ENCODE data around the gene RNF183. TPM values are rescaled to one million over a fixed set of nuclear protein-coding genes. Genes with fewer than 3 reads are reported as not detected.

RNF183 gene
- total and polyA plus RNA-seq, 2 of the 4 experiments (the other 2 are of a cell fraction) = not detected

GRCh38 chr9:113290052-113290607, 13.0 kb downstream of the RNF183 start:
- no peak overlapping the region for H3K4me3 ChIP-seq (ENCODE audit: insufficient read depth, low read depth, low read length)
- peaks cover 3% of the 10 kb centered on the region; the same call in 1 of the 2 replicates for H3K4me1 ChIP-seq (ENCODE audit: control insufficient read depth, insufficient read depth, low read length)
- no peak overlapping the region for H2BK20ac ChIP-seq (ENCODE audit: low read depth, low read length)
- DNase-seq (peak; percentile 44), ATAC-seq (ENCODE audit: low read depth) (0 out of 2 replicates have a peak, but pooled peaks have one; percentile 37)
- dilution Hi-C loops (cut with HindIII; ENCODE audit: low sequenced_read_pairs, unreplicated experiment) (no loop called here), in situ Hi-C loops (cut with MboI; ENCODE audit: low sequenced_read_pairs) (no loop called here), intact Hi-C loops (cut with micrococcal nuclease) (no loop called here)
- POLR2A ChIA-PET (ENCODE audit: unreplicated experiment) = no interaction called here
- TF ChIP-seq MAZ (IDR thresholded peaks at IDR 0.05; ENCODE audit: borderline replicate concordance, low read depth, low read length) (no peak), USF2 (IDR thresholded peaks at IDR 0.05; ENCODE audit: low read depth, low read length) (no peak), NFE2L2 (IDR thresholded peaks at IDR 0.05; ENCODE audit: low read depth, low read length) (no peak), CHD1 (IDR thresholded peaks at IDR 0.05; ENCODE audit: low read depth, low read length) (no peak), BHLHE40 (IDR thresholded peaks at IDR 0.05; ENCODE audit: low read depth, low read length) (no peak), POLR2A (IDR thresholded peaks at IDR 0.05; ENCODE audit: low read depth, low read length) (no peak), CEBPB (IDR thresholded peaks at IDR 0.05; ENCODE audit: low read depth, low read length) (no peak), RFX5 (IDR thresholded peaks at IDR 0.05; ENCODE audit: low read depth, low read length) (no peak), FOS (IDR thresholded peaks at IDR 0.05; ENCODE audit: low read depth, low read length) (no peak), RAD21 (IDR thresholded peaks at IDR 0.05; ENCODE audit: low read length) (no peak), MXI1 (IDR thresholded peaks at IDR 0.05; ENCODE audit: borderline replicate concordance, low read depth, low read length) (no peak), MAFK (IDR thresholded peaks at IDR 0.05; ENCODE audit: low read depth, low read length) (no peak), ELK1 (IDR thresholded peaks at IDR 0.05; ENCODE audit: borderline replicate concordance, low read depth, low read length) (no peak), SMC3 (IDR thresholded peaks at IDR 0.05; ENCODE audit: low read depth, low read length) (no peak), RCOR1 (IDR thresholded peaks at IDR 0.05; ENCODE audit: insufficient replicate concordance, low read length) (no peak), CTCF (conservative IDR thresholded peaks at IDR 0.05; ENCODE audit: low read depth, low read length) (no peak)
- H4K8ac ChIP-seq (ENCODE audit: low read depth in 2 of 2, low read length in 2 of 2) = no peak overlapping the region
- peak overlapping the region; percentile 68 for H2AFZ ChIP-seq (replicated peaks; ENCODE audit: low read length, poor library complexity)
- peaks cover 6% of the 10 kb centered on the region; the same call in 1 of the 2 replicates for H4K20me1 ChIP-seq (ENCODE audit: insufficient read depth, low read length)
- no peaks in the 10 kb centered on the region for H3K9me3 ChIP-seq (ENCODE audit: control insufficient read depth, insufficient read depth, low read length)
- H3K23ac ChIP-seq (ENCODE audit: low read depth, low read length) = no peak overlapping the region
- H3K14ac ChIP-seq (replicated peaks; ENCODE audit: low read depth, low read length) = no peak overlapping the region
- H2BK120ac ChIP-seq (ENCODE audit: low read depth, low read length) = no peak overlapping the region
- H2BK5ac ChIP-seq (ENCODE audit: low read depth, low read length, poor library complexity, severe bottlenecking) = no peak overlapping the region
- peaks cover 49% of the 10 kb centered on the region for H3K36me3 ChIP-seq (ENCODE audit: control insufficient read depth, insufficient read depth, low read length)
- H3K27me3 ChIP-seq (ENCODE audit: control insufficient read depth, insufficient read depth, low read length) = no peaks in the 10 kb centered on the region
- no peak overlapping the region for H4K91ac ChIP-seq (ENCODE audit: insufficient read depth, low read depth, low read length)
- H3K4ac ChIP-seq (ENCODE audit: low read depth, low read length) = no peak overlapping the region
- H3K79me1 ChIP-seq (ENCODE audit: low read depth in 1 of 2, low read length in 2 of 2) = peaks cover 0 to 5% of the 10 kb centered on the region in 2 experiments; a peak in 2 of 4 replicates
- H3K27ac ChIP-seq (ENCODE audit: insufficient read depth, low read length) = no peak overlapping the region
- BruUV-seq (replicated peaks) = no TSS peak
- H3K9ac ChIP-seq (ENCODE audit: low read depth, low read length) = no peak overlapping the region
- WGBS, 2 experiments (ENCODE audit: extremely low coverage in 2 of 2, insufficient read length in 1 of 2) = 100% methylated on average over 1 of the region's 6 CpGs; no CpG with 5 or more reads in 1 of the 2 experiments
- no peak overlapping the region for H4K5ac ChIP-seq (ENCODE audit: low read depth, low read length)
- H2BK15ac ChIP-seq (ENCODE audit: low read depth, low read length) = no peak overlapping the region
- H3K9me1 ChIP-seq (ENCODE audit: insufficient read depth, low read length) = peaks cover 5% of the 10 kb centered on the region
- no peak overlapping the region for H3K4me2 ChIP-seq (ENCODE audit: low read depth, low read length)
- H2AK5ac ChIP-seq (ENCODE audit: low read depth, low read length) = no peak overlapping the region
- CTCF ChIA-PET = interaction anchor here (0.9 kb wide), 1 partner anchor 9 kb away, joined by 3 read pairs; no protein-coding TSS in a partner anchor
- no peak overlapping the region for H2AK9ac ChIP-seq (replicated peaks; ENCODE audit: low read depth, low read length, poor library complexity)
- no peak overlapping the region for H3K18ac ChIP-seq (ENCODE audit: low read depth, low read length)
- no peak overlapping the region for H3K56ac ChIP-seq (ENCODE audit: extremely low read depth, insufficient read depth, low read length)
